Natural killer cell (primary cell): ENCODE results near the gene STPG3. TPM values are rescaled to one million over a fixed set of nuclear protein-coding genes. Genes with fewer than 3 reads are reported as not detected.

Source experiments
- ATAC-seq, 3 donors: fragments of 150-1000 bp in 2 of 3; fragments of 200-7000 bp in 1 of 3; cut with Tn5 transposase; 1 replicate in 1 of 3; 2 replicates in 2 of 3; pipeline ENCODE4 v1.10.0; 2021; ENCODE audit warnings: mild to moderate bottlenecking in 2 of 3, moderate library complexity in 2 of 3
- DNase-seq, 2 donors: peaks; one replicate each; pipeline versions ENCODE4 v3.0.0 to v3.0.0-alpha.2; 2013 to 2021; ENCODE audit warnings: mixed read lengths in 1 of 2
- H3K27ac ChIP-seq: one replicate; pipeline ENCODE4 v1.5.1; 2013; ENCODE audit warnings: mild to moderate bottlenecking, low read length
- H3K27me3 ChIP-seq: one replicate; pipeline ENCODE4 v1.6.1; 2013; ENCODE audit warnings: low read length; ENCODE audit not compliant: control insufficient read depth, insufficient read depth
- H3K36me3 ChIP-seq: one replicate; pipeline ENCODE4 v1.6.1; 2013; ENCODE audit warnings: low read length; ENCODE audit not compliant: control insufficient read depth, insufficient read depth
- H3K4me1 ChIP-seq: one replicate; pipeline ENCODE4 v1.6.1; 2013; ENCODE audit warnings: low read length; ENCODE audit not compliant: control insufficient read depth, insufficient read depth
- H3K4me3 ChIP-seq: one replicate; pipeline ENCODE4 v1.5.1; 2013; ENCODE audit warnings: low read length
- H3K9me3 ChIP-seq: one replicate; pipeline ENCODE4 v1.6.1; 2013; ENCODE audit warnings: low read length; ENCODE audit not compliant: control insufficient read depth, insufficient read depth
- H3K27ac Mint-ChIP-seq, 2 donors: one replicate each; pipeline ENCODE4 v1.8.0; 2022; ENCODE audit warnings: mild to moderate bottlenecking in 2 of 2, mixed read lengths in 2 of 2, moderate library complexity in 1 of 2
- H3K27me3 Mint-ChIP-seq, 2 donors: one replicate each; pipeline ENCODE4 v1.8.0; 2022; ENCODE audit warnings: low read depth in 2 of 2, mixed read lengths in 2 of 2
- H3K36me3 Mint-ChIP-seq: one replicate; pipeline ENCODE4 v1.8.0; 2022; ENCODE audit warnings: mixed read lengths
- H3K4me1 Mint-ChIP-seq, 2 donors: one replicate each; pipeline ENCODE4 v1.8.0; 2022; ENCODE audit warnings: mixed read lengths in 2 of 2
- H3K4me3 Mint-ChIP-seq: one replicate; pipeline ENCODE4 v1.8.0; 2022; ENCODE audit warnings: mild to moderate bottlenecking, moderate library complexity, mixed read lengths
- H3K9me3 Mint-ChIP-seq, 2 donors: one replicate each; pipeline ENCODE4 v1.8.0; 2022; ENCODE audit warnings: mixed read lengths in 2 of 2
- WGBS: methylation state at CpG from one replicate; pipeline ENCODE4 v1.1.7; 2013; ENCODE audit warnings: missing lambda C conversion rate; ENCODE audit not compliant: insufficient coverage; 5-methylcytosine and 5-hydroxymethylcytosine counted together
- intact Hi-C: fragments of 100-400 bp; cut with micrococcal nuclease; formaldehyde crosslinking; loops from one replicate; pipeline ENCODE4 v1.14.2; 2022
- total RNA-seq, 4 donors: library from RNA; stranded (reverse); fragments of 120-200 nt in 1 of 4; gene quantifications; one replicate each; pipeline versions ENCODE4 v1.2.3 to v1.2.4, GENCODE V29; 2013 to 2022
- TF ChIP-seq, protein P1 (sequence below): fragments of 200-600 bp; IDR thresholded peaks from one replicate; pipeline ENCODE4 v1.8.0; 2022; ENCODE audit warnings: antibody characterized with exemption

STPG3 gene
- total RNA-seq, 3 donors from 2014 or later (not counting 1 experiment from before 2014, with no cell fraction given): not detected

- intact Hi-C loops: loop anchor here (10.0 kb wide), 1 partner anchor 225 kb away; no protein-coding TSS in a partner anchor
Observed at GRCh38 chr9:137299938-137300337, 48.9 kb downstream of the STPG3 start.

DNA sequence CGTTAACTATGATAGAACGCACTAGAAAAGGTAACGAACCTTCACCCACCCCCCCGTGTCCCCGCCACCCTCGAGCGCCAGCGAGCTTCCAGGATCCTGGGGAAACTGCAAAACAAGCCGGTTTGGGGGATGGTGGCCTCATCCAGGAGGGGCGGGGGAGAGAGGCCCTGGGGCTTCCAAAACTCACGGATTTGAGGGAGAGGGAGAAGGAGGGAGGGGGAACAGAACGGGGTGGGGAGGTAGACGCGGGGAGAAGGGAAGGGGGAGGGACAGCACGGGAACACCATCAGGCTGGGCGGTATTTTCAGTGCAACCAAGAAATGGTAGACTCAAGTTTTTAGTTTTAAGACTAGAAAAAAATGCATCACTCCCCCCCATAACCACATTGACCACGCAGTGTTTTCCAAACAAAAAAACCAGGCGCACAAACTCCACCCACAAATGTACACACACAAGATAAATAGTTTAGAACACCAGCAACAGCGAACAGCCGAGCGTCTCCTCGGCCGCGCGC is 49.5 kb downstream of the STPG3 start:
- Mint-ChIP-seq H3K4me1 (peaks cover 0 to 31% of the 10 kb centered on the region in 2 donors), H3K27me3 (peaks cover 6 to 9% of the 10 kb centered on the region in 2 donors), H3K9me3 (no peaks in the 10 kb centered on the region), H3K4me3 (peak overlapping the region; percentile 85), H3K36me3 (no peaks in the 10 kb centered on the region), H3K27ac (peak overlapping the region in 1 of 2 donors; percentile 40)
- H3K27ac ChIP-seq: no peak overlapping the region
- no peaks in the 10 kb centered on the region for H3K36me3 ChIP-seq
- H3K27me3 ChIP-seq: peaks cover 29% of the 10 kb centered on the region
- 5% methylated on average over 24 of the region's 25 CpGs for WGBS
- no peaks in the 10 kb centered on the region for H3K9me3 ChIP-seq
- ATAC-seq (no peak), DNase-seq (no peak)
- H3K4me1 ChIP-seq: peaks cover 42% of the 10 kb centered on the region
- TF ChIP-seq, protein P1, sequence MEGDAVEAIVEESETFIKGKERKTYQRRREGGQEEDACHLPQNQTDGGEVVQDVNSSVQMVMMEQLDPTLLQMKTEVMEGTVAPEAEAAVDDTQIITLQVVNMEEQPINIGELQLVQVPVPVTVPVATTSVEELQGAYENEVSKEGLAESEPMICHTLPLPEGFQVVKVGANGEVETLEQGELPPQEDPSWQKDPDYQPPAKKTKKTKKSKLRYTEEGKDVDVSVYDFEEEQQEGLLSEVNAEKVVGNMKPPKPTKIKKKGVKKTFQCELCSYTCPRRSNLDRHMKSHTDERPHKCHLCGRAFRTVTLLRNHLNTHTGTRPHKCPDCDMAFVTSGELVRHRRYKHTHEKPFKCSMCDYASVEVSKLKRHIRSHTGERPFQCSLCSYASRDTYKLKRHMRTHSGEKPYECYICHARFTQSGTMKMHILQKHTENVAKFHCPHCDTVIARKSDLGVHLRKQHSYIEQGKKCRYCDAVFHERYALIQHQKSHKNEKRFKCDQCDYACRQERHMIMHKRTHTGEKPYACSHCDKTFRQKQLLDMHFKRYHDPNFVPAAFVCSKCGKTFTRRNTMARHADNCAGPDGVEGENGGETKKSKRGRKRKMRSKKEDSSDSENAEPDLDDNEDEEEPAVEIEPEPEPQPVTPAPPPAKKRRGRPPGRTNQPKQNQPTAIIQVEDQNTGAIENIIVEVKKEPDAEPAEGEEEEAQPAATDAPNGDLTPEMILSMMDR: no peak
- no peak overlapping the region for H3K4me3 ChIP-seq
- intact Hi-C loops: no loop called here

More at GRCh38 chr9:137299938-137300337, 48.9 kb downstream of the STPG3 start:
- WGBS: 82% methylated on average over 16 of the region's 16 CpGs
- no peak overlapping the region for H3K27ac ChIP-seq
- TF ChIP-seq, protein P1: no peak
- no peaks in the 10 kb centered on the region for H3K36me3 Mint-ChIP-seq
- H3K4me3 ChIP-seq: no peak overlapping the region
- H3K4me1 ChIP-seq: peaks cover 38% of the 10 kb centered on the region
- peak overlapping the region; percentile 56 for H3K4me3 Mint-ChIP-seq
- peaks cover 30% of the 10 kb centered on the region for H3K27me3 ChIP-seq
- H3K36me3 ChIP-seq: no peaks in the 10 kb centered on the region
- DNase-seq (no peak), ATAC-seq (no peak)
- peaks cover 8 to 9% of the 10 kb centered on the region in 2 donors for H3K27me3 Mint-ChIP-seq
- H3K27ac Mint-ChIP-seq: no peak overlapping the region
- H3K9me3 ChIP-seq: no peaks in the 10 kb centered on the region
- H3K4me1 Mint-ChIP-seq: peaks cover 0 to 25% of the 10 kb centered on the region in 2 donors
- H3K9me3 Mint-ChIP-seq: no peaks in the 10 kb centered on the region

GRCh38 chr9:137301081-137301947 is 50.2 kb downstream of the STPG3 start:
- WGBS: under 1% methylated on average over 115 of the region's 115 CpGs
- Mint-ChIP-seq H3K4me3 (peak overlapping the region; percentile 85), H3K36me3 (no peaks in the 10 kb centered on the region), H3K27ac (peak overlapping the region in 1 of 2 donors; percentile 40), H3K27me3 (peaks cover 5 to 9% of the 10 kb centered on the region in 2 donors), H3K4me1 (peaks cover 0 to 32% of the 10 kb centered on the region in 2 donors), H3K9me3 (no peaks in the 10 kb centered on the region)
- intact Hi-C loops: no loop called here
- peak in 1 of 2 donors; percentile 55 for DNase-seq
- peak in 2 of 3 donors; percentile 9 for ATAC-seq
- TF ChIP-seq, protein P1: no peak
- no peaks in the 10 kb centered on the region for H3K9me3 ChIP-seq
- H3K4me1 ChIP-seq: peaks cover 45% of the 10 kb centered on the region
- H3K27me3 ChIP-seq: peaks cover 26% of the 10 kb centered on the region
- no peaks in the 10 kb centered on the region for H3K36me3 ChIP-seq
- H3K4me3 ChIP-seq: peak overlapping the region; percentile 31
- H3K27ac ChIP-seq: no peak overlapping the region
